PC-9 (cell line): Measurements from ENCODE around the gene CNBP.

Experiments used
- EZH2 ChIP-seq: fragments of 200-600 bp; sonication (generic); IDR thresholded peaks from 2 replicates; pipeline ENCODE4 v1.8.0; 2017; ENCODE audit warnings: antibody characterized with exemption, low read depth
- TF ChIP-seq, protein P1 (sequence below): fragments of 200-600 bp; sonication (generic); conservative IDR thresholded peaks from 2 replicates; pipeline ENCODE4 v1.6.1; 2017; ENCODE audit warnings: mixed run types, antibody characterized with exemption, mild to moderate bottlenecking, moderate library complexity

GRCh38 chr3:129228891-129229585 lies 45.3 kb upstream of the CNBP start:
- TF ChIP-seq, protein P1, sequence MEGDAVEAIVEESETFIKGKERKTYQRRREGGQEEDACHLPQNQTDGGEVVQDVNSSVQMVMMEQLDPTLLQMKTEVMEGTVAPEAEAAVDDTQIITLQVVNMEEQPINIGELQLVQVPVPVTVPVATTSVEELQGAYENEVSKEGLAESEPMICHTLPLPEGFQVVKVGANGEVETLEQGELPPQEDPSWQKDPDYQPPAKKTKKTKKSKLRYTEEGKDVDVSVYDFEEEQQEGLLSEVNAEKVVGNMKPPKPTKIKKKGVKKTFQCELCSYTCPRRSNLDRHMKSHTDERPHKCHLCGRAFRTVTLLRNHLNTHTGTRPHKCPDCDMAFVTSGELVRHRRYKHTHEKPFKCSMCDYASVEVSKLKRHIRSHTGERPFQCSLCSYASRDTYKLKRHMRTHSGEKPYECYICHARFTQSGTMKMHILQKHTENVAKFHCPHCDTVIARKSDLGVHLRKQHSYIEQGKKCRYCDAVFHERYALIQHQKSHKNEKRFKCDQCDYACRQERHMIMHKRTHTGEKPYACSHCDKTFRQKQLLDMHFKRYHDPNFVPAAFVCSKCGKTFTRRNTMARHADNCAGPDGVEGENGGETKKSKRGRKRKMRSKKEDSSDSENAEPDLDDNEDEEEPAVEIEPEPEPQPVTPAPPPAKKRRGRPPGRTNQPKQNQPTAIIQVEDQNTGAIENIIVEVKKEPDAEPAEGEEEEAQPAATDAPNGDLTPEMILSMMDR = no peak
- TF ChIP-seq EZH2 = no peak
